GM12872 (cell line): ENCODE results near the gene ERG.

Experiments used
- CTCF ChIP-seq: IDR thresholded peaks from 3 replicates; pipeline ENCODE4 v1.5.1; 2011; ENCODE audit warnings: low read depth, mild to moderate bottlenecking, low read length, moderate library complexity; ENCODE audit not compliant: insufficient read depth

ERG gene

GRCh38 chr21:38342739-38343138 lies 155.5 kb downstream of the ERG start:
- TF ChIP-seq CTCF = no peak

- no peak for TF ChIP-seq CTCF
Observed at GRCh38 chr21:38341546-38342012, 156.7 kb downstream of the ERG start.

GRCh38 chr21:38340131-38340530 lies 158.1 kb downstream of the ERG start:
- no peak for TF ChIP-seq CTCF

- no peak for TF ChIP-seq CTCF
Observed at GRCh38 chr21:38337793-38338192, 160.5 kb downstream of the ERG start.

GRCh38 chr21:38334866-38335265 lies 163.4 kb downstream of the ERG start:
- no peak for TF ChIP-seq CTCF

GRCh38 chr21:38333301-38334272 lies 164.7 kb downstream of the ERG start:
- TF ChIP-seq CTCF = peak; percentile 34; the same call in 2 of the 3 replicates

- TF ChIP-seq CTCF = no peak
Observed at GRCh38 chr21:38330666-38331065, 167.6 kb downstream of the ERG start.
